ENCODE data around the gene EPHA3. TPM values are rescaled to one million over a fixed set of nuclear protein-coding genes. Genes with fewer than 3 reads are reported as not detected.

The EPHA3 gene
- total and polyA plus RNA-seq, 9 of the 15 experiments (the other 6 are each of a cell fraction or from before 2014, with no cell fraction given): not detected

GRCh38 chr3:89306540-89306939 lies 199.1 kb downstream of the EPHA3 start:
- Histone ChIP-seq H3K27me3 (ENCODE audit: control insufficient read depth in 2 of 2, insufficient read depth in 2 of 2, low read length in 2 of 2) (no peaks in the 10 kb centered on the region), H3K9me3 (replicated peaks; ENCODE audit: control insufficient read depth, insufficient read depth, low read depth, low read length) (no peaks in the 10 kb centered on the region), H3K27ac (ENCODE audit: extremely low read depth, low read depth, low read length) (no peak overlapping the region), H3K9me1 (ENCODE audit: control insufficient read depth, insufficient read depth, low read length) (no peaks in the 10 kb centered on the region), H4K20me1 (replicated peaks; ENCODE audit: control insufficient read depth, insufficient read depth, low read length) (no peaks in the 10 kb centered on the region), H3K4me3 (no peak overlapping the region), H2AFZ (ENCODE audit: low read depth, low read length) (no peak overlapping the region), H3K36me3 (ENCODE audit: control insufficient read depth, insufficient read depth, low read length) (no peaks in the 10 kb centered on the region), H3K4me1 (replicated peaks in 1 of 2; ENCODE audit: control insufficient read depth in 2 of 2, insufficient read depth in 2 of 2, low read length in 2 of 2) (no peaks in the 10 kb centered on the region), H3K9ac (ENCODE audit: insufficient read depth in 1 of 2, low read depth in 2 of 2, low read length in 2 of 2) (no peak overlapping the region), H3K79me2 (ENCODE audit: control insufficient read depth, insufficient read depth, low read length) (no peaks in the 10 kb centered on the region), H3K4me2 (ENCODE audit: insufficient read depth, low read length) (no peak overlapping the region)
- ATAC-seq (no peak), DNase-seq (ENCODE audit: extremely low read depth in 1 of 4, low spot score in 3 of 4) (no peak), FAIRE-seq (no peak)
- BruUV-seq (replicated peaks): no TSS peak
- in situ Hi-C loops (cut with MboI) (no loop called here), intact Hi-C loops (cut with micrococcal nuclease) (no loop called here)
- TF ChIP-seq FOXK2 (conservative IDR thresholded peaks at IDR 0.05 in 1 of 2, IDR thresholded peaks at IDR 0.05 in 1 of 2; ENCODE audit: low read depth in 2 of 2) (no peak), ZBTB40 (IDR thresholded peaks at IDR 0.05) (no peak), ZBTB40 (CRISPR knock-in tag; IDR thresholded peaks at IDR 0.05) (no peak), TSHZ1 (CRISPR knock-in tag; IDR thresholded peaks at IDR 0.05) (no peak), CHD4 (IDR thresholded peaks at IDR 0.05; ENCODE audit: insufficient read depth, insufficient replicate concordance, low read depth, low read length, poor library complexity, severe bottlenecking) (no peak), SRSF9 (IDR thresholded peaks at IDR 0.05; ENCODE audit: borderline replicate concordance, low read depth, low read length) (no peak), MAX (CRISPR knock-in tag; IDR thresholded peaks at IDR 0.05) (no peak), ZNF263 (CRISPR knock-in tag; IDR thresholded peaks at IDR 0.05; ENCODE audit: borderline replicate concordance) (no peak)
- 4% methylated on average over 2 of the region's 2 CpGs for WGBS (ENCODE audit: insufficient coverage, low coverage, missing lambda C conversion rate)
- CTCF ChIA-PET (ENCODE audit: low intra/inter-chr PET ratio): no interaction called here
- POLR2A ChIA-PET: no interaction called here

Data from K562 (cell line).